NOMO-1 (cell line): ENCODE data around the gene MGLL.
A peak's percentile ranks its signal among the peaks of the same experiment; 100 is the strongest.

Source experiments
- DNase-seq, 2 experiments: peaks; one replicate each; lab custom pipeline; 2025; ENCODE audit not compliant: unreplicated experiment in 2 of 2; lab: John Stamatoyannopoulos, UW

Gene MGLL

DNA sequence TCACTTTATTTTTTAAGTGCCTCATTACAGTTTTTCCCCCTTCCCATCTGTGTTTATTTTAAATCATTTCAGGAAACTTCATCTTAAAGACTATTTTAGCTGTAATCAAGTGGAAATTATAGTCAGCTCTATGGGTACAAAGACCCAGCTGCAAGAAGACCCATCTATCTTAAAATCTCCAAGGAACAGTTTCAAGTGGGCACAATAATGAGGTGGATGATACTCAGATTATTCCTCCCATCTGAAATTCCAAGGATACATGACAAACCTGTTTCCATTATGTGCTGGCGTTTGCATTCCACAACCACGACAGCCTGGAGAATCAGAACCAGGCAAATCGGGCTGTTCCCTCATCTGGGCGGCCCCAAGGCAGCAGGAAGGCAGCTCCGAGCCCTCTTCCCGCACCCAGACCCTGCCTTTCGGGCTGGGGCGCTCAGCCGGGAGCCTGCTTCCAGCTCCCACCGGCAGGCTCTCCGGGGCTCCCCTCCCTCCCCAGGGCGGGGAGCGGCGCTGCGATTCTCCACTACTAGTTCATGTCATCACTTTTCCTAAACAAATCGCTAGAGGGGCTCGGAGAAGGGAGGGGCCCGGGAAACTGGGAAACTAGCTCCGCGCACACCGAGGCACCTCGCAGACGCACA is at the start of gene MGLL:
Gene MGLL, minus strand, starts transcription at position 475 of the 641 bp plus-strand sequence. Its CDS starts 197 bp downstream, at position 278.
- DNase-seq: no peak

DNA sequence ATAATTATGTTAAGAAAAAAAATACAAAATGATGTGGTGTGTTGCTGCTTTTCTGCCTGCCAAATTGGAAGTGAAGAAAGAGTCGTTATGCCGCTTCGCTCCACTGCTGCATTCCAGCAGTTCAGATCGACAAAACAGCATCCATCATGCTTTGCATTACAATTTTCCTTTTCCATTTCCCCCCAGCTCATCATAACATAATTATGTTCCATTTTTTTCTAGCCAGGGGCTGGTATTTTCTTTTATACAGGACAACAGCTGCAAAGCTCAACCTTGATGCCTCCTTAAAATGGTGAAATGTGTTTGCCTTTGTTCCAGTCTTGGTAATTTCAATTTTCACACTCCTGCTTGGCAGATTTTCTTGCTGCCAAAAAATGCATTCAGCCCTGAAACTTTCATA is 47.8 kb upstream of the MGLL start:
- no peak for DNase-seq

DNA sequence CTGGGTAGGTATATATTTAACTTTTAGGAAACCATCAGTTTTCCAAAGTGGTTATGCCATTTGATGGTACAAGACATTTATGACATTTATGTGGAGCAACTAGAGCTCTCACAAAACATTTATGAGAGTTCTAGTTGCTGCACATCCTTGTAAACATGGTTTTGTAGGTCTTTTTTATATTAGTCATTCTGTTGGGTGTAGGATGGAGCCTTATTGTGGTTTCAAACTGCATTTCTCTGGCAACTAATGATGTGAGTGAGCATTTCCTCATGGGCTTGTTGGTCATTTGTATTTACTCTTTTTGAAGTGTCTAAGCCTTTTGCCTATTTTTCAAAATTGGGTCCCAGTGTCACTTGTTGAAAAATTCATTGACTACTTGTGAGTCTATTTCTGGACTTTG is 45.7 kb upstream of the MGLL start:
- no peak for DNase-seq

DNA sequence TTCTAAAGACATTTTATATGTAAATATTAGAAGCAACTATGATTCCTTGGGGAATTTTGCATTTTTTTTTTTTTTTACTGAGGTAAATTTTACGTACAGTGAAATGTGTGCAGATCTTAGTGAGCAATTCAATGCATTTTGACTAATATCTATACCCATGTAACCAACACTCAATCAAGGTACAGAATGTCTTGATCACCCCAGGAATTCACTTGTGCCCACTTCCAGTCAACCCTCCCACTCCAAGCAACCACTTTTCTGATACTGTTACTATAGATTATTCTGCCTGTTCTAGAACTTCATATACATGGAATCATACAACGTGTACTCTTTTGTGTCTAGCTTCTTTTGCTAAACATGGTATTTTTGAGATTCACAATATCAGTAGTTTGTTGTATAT is 45.1 kb upstream of the MGLL start:
- DNase-seq: no peak

DNA sequence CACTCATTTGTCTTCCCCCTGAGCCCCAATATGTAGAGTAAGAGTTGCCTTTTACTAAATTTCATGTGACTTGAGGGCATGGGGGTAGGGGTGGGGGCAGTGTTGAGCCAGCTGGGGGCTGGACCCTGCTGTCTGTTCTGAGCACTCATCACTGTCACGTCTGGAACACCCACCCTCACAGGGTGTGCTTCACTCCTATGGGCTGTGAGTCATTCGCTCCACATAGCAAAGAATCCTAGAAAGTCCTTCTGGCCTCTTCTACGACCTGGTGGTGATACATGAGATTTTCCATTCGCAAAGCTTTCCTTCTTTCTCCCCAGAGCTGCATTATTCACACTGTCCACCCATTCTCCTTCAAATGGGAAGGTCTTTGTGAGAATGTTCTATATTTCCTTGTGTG is 43.6 kb upstream of the MGLL start:
- DNase-seq: no peak

DNA sequence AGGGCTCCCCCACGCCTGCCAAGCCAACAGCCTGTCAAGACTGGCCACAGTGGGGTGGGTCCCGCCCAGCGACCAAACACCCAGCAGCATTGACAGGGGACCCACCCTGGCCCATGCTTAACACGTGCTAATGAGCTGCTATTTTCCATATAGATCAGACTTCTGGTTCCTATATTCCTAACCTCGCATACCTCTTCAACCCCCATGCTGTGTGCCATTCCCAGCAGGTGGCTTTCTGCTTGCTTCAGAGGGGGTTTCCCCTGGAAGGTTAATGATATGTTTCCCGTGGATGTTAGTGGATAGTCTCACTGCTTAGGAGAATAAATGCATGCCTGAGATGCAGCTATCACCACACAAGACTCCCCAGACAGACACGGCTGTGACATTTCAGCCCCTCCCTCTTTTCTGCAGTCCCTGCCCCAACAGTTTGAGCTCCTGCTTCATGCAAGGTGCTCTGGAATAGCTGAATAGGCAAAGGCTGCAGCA is 37.9 kb upstream of the MGLL start:
- no peak for DNase-seq

DNA sequence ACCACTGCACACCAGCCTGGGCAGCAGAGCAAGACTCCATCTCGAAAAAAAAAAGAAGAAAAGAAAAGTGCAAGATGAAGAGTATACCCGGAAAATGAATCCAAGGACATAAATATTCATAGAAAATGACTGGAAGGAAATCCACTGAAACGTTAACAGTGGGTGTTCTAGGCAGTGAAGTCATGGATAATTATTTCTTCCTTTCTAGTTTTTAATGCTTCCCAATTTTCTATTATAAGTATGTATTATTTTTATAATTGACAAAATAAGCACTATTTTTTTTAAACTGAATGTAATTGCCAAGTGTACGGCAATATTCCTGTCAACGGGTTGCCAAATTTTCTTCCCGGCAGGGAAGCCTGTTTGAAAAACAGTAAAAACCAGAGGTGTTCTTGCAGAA is 37.4 kb upstream of the MGLL start:
- no peak for DNase-seq

DNA sequence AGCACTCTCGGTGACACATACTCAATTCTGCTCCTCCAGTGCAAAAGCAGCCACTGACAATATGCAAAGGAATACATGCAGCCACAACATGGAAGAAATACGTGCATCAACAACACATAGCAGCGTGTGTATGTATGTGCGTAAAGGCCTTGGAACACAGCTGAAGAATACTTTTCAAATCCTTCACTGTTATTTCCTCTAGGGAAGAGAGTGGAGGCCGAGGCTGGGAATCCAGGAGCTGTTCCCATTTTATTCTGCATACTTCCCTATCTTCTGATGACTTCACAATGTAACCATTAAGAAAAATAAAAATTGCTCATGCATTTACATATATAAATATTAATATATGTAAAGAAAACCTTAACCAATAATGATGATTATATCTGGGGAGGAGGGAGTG is 36.6 kb upstream of the MGLL start:
- no peak for DNase-seq

DNA sequence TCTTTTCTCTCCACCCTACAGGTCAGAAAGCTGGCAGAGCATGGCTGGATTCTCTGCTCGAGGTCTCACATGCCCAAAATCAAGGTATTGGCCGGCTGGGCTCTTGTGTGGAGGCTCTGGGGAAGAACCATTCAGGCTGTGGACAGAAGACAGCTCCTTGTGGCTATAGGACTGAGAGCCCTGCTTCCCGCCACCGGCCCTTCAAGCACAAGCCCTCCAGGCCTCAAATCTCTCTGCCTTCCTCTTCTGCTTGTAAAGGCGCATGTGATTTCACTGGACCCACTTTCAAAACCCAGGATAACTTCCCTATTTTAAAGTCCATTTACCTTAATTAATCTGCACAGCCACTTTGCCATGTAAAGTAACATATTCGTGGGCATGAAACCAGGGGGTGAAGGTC is 36.2 kb upstream of the MGLL start:
- peak; percentile 25 to 38 for DNase-seq

DNA sequence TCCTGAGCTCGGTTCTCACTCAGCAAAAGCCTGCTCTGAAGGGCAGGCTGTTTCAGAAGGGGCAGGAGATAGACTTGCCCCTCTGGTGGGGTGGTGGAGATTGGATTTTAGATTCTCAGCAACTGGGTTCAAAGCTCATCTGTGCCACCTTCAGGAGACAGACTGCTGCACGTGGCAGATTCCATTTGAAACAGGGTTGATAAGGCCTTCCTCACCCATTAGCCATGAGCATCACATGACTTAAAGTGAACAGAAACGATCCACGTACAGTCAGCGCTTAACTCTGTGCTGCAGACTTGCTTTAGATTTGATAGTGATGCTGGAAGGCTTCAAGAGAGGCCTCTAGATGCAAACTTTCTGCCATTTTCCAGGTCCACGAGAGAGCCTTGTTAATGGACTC is 35.0 kb upstream of the MGLL start:
- DNase-seq: no peak

DNA sequence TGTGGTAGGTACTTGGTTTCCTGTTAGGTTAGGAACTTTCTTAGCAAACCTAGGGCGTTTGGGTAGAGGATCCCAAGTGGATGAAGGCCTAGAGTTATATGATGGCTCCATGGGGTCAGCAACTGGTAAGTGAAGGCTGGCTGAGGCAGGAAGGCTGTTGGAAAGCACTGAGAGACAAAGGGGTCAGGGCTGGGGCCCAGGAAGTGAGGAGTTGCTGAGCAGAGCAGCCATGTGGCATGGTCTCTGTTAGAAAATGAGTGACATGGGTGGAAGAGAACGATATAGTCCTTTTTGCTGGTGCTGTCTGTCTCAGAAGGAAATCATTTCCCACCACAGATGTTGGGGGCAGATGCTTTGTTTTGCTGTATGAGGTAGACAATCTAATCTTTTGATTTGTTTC is 34.5 kb upstream of the MGLL start:
- no peak for DNase-seq

DNA sequence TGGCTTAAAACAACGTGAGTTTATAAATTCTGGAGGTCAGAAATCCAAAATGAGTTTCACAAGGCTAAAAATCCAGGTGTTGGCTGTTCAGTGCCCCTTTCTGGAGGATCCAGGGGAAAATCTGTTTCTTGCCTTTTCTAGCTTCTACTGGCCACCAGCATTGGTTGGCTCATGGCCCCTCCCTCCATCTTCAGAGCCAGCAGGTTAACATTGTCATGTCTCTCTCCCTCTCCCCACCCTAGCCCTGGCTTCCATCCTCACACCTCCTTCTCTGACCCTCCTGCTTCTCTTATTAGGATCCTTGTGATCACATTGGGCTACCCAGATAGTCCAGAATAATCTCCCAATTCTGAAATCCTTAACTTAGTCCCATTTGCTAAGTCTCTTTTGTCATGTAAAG is 32.9 kb upstream of the MGLL start:
- DNase-seq: no peak

DNA sequence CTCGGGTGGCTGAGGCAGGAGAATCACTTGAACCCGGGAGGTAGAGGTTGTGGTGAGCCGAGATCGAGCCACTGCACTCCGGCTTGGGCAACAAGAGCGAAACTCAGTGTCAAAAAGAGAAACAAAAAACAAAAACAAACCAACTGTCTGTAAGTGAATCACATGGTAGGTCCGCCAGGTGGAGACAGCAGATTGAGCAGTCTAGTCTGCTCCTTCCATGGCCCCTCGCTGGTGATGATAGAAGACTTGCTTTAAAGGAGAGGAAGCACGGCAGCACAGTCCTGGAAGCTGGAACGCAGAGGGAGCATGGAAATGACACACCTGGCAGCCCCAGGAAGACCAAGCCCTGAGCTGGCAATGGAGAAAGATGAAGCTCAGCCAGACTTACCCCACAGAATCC is 31.4 kb upstream of the MGLL start:
- no peak for DNase-seq

DNA sequence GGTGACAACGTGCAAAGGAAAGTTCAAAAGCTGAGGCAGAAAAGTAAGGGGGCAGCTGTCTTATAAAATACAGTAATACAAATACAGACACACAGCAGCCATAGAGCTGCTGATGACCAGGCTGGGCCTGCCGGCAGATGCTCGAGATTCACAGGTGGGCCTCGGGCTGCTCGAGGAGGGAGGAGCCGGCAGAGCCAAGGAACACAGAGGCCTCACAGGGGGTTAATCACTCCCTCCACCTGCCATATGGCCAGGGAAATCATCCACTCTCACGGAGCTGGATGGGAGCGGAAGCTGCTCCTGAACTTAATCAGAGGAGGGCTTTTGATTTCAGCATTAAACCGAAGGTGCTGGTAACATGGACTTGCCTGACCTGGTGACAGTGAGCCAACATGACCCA is 29.6 kb upstream of the MGLL start:
- DNase-seq: no peak

DNA sequence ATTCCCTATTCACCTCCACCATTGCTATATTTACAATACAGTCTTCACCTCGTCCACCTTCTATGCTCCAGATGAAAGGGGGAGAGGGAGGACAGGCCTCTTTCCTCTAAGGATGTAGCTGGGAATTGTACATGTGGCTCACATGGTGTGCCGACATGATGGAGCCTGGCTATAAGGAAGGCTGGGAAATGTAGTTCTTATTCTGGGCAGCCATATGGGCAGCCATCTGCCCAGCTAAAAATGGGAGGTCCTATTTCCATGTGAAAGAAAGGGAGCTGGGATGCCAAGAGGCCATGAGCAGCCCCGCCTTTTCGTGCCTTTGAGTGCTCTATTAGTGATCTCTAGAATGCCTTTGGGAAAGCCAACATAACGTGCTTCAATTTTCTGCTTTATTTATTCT is 27.1 kb upstream of the MGLL start:
- no peak for DNase-seq

DNA sequence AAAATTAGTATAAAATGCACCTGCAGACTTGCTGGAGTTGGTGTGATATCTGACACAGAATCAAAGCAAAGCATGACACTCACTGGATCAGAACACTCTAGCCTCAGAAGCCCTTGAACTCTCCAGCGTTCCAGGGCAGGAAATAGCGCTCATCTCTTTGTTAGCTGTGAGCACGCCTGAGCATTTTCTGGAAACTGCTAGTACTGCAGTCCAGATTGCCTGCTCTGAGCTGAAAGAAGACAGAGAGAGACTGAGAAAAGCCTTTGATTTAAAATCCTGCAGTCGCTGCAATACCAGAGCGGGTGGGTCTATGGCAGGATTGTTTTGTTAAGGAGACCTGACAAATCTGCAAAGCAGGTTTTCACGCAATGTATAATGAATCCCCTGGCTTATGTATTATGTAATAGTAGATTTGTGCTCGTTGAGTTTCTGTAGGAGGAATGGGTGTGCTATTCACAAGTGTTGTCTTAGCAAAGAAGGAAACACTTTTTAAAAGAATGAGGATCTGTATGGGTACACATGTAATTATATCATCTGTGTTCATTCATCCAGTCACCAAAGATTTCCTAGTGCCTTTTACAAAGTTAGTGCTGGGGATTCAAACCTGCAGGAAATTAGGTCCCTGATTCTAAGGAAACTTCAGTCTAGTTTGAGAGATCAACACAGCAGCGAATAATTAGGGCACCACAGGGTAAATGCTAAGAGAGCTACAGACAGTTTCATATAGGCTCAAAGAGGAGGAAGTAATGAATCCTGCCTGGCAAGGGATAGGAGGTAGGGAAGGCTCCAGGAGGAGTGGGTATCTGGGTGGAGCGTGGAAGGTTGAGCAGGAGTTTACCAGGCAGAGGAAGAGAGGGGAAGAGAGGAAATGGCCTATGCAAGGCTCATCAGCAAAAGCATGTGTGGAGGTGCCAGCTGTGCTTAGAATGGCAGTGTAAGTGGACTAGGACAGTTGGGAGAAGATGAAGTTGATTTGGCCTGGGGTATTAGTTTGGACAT is 26.1 kb upstream of the MGLL start:
- no peak for DNase-seq

DNA sequence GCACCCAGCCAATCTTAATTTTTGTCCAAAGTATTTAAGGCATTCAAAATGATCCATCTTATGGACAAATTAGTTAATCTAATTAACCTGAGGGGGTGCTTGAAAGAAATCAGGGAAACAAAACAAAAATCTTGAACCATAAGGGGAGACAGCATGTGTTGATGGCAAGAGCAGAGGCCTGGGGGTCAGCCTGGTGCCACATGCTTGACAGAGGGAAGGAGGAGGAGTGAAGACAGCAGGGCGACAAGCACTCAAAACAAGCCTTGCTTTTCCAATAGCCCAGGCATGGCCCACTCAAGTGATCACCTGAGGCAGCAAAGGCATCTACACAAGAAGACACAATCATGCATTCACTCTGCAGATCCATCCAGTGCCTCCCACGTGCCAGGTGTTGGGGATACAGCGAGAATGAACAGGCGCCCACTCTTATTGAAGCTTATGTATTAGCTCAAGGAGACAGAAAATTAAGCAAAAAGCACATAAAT is 25.0 kb upstream of the MGLL start:
- no peak for DNase-seq

DNA sequence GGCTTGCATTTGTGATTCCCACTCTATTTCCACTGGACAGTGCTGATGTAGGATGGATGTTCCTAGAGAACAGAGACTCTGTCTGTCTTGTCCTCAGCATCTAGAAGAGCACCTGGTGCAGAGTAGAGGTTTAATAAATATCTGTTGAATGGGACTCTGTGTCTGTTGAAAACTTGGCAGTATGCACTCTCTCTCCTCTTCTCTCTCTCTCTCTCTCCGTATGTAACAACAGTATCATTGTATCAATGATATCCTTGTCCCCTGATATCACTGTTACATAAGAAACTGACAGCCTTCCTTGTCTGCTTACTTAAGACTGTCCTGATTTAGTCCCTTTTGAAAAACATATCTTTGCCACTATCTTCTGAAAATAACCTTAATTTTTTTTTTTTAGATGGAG is 24.3 kb upstream of the MGLL start:
- no peak for DNase-seq

DNA sequence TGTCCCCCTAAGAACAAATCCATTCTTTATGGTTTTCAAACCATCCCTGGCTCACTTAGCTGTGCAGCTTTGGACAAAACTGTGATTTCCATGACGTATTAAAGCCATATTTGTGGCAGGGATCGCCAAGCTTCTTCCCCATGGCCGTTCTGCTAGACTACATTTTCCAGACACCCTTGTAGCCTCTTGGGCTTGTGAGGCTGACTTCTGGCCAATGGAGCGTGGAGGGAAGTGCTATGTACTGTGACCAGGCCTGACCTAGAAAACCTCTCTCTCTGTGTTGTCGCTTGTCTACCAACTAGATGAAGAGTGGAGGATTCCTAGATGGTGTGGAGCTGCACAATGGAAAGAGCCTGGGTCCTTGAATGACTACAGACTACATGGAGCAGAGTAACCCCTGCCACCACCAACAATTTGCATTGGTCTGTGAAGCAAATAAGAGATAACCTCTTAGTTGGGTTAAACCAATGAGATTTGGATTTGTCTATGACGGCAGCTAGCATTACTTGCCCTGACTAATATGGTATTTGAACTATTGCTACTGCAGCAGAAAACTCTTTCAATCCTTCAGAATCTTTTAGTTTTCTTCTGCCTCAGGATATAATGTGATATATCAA is 22.1 kb upstream of the MGLL start:
- DNase-seq: no peak

DNA sequence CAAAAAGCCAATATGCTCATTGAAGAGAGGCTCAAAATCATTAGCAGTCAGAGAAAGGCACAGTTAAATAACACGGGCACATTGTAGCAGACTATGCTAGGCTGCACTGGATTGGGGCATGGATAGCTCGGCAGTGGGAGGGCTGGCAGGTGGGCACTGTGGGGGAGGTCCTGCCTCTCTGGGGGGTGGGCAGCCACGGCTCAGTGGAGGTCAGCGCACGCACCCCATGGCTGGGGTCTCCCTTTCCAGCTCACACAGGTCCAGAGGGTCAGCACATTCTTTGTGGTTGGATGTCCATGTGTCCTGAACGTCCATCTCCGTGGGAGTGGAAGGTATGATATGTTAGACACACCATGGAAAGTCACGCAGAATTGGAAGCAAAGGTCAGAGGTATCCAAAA is 18.4 kb upstream of the MGLL start:
- no peak for DNase-seq

DNA sequence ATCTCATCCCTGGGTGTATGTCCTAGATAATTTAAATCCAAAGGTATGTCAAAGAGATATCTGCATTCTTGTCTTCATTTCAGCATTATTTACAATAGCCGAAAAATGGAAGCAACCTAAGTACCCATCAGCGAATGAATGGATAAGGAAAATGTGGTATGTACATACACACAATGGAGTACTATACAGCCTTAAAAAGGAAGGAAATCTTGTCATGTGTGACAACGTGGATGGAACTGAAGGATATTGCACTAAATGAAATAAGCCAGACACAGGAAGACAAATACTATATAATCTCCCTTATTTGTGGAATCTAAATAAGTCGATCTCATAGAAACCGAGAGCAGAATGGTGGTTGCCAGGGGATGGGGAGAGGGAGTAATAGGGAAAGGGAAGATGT is 16.8 kb upstream of the MGLL start:
- no peak for DNase-seq
